Astrocyte (in vitro differentiated cells and primary cell): ENCODE data around the gene NCOA1.

Experiments
- EZH2 ChIP-seq: IDR thresholded peaks from 2 replicates; pipeline ENCODE4 v1.6.1; 2012; ENCODE audit warnings: mild to moderate bottlenecking, low read length, inconsistent platforms; ENCODE audit not compliant: insufficient read depth
- TF ChIP-seq, protein P1 (sequence below): IDR thresholded peaks from 2 replicates; pipeline ENCODE4 v1.5.1; 2011; ENCODE audit warnings: low read depth, mild to moderate bottlenecking, inconsistent platforms, low read length, moderate library complexity; ENCODE audit not compliant: insufficient read depth

GRCh38 chr2:24544456-24545115 is 53.5 kb downstream of the NCOA1 start:
- TF ChIP-seq, protein P1, sequence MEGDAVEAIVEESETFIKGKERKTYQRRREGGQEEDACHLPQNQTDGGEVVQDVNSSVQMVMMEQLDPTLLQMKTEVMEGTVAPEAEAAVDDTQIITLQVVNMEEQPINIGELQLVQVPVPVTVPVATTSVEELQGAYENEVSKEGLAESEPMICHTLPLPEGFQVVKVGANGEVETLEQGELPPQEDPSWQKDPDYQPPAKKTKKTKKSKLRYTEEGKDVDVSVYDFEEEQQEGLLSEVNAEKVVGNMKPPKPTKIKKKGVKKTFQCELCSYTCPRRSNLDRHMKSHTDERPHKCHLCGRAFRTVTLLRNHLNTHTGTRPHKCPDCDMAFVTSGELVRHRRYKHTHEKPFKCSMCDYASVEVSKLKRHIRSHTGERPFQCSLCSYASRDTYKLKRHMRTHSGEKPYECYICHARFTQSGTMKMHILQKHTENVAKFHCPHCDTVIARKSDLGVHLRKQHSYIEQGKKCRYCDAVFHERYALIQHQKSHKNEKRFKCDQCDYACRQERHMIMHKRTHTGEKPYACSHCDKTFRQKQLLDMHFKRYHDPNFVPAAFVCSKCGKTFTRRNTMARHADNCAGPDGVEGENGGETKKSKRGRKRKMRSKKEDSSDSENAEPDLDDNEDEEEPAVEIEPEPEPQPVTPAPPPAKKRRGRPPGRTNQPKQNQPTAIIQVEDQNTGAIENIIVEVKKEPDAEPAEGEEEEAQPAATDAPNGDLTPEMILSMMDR = no peak
- TF ChIP-seq EZH2 = no peak
